Measurements from ENCODE around the gene POLN. TPM values are rescaled to one million over a fixed set of nuclear protein-coding genes. Genes with fewer than 3 reads are reported as not detected.
"Not testable (repeated sequence)": the region's sequence is repeated elsewhere in the genome, so short reads cannot be mapped to it uniquely, and the experiment has no call there.

The POLN gene
- total RNA-seq, 2 donors from 2014 or later, result 2.4 to 6.3 TPM

DNA sequence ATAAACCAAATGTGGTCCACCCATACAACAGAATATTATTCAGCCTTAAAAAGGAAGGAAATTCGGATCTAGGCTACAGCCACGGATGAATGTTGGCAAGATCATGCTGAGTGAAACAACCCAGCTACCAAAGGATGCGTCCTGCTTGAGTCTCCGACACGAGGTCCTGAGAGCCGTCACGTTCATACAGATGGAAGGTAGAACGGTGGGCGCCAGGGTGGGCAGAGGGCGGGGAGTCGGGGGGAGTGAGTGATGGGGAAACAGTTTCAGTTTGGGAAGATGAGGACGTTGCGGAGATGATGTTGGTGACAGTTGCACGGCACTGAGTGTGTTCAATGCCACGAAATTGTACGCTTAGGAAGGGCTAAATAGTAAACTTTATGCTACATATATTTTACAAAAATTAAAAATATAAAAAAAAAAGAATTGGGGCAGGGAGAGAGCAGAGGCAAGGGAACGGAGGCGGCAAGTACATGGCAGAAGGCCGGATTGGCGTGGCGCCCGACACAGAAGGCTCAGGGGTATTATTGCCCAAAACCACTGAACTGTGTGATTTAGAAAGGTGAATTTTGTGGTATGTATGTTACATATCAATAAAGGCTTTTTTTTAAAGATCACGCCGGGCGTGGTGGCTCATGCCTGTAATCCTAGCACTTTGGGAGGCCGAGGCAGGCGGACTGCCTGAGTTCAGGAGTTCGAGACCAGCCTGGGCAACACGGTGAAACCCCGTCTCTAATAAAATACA lies 34.8 kb upstream of the POLN start:
- DNase-seq (peak; percentile 15), ATAC-seq (no peak)
- intact Hi-C loops (cut with DNase I), result no loop called here

GRCh38 chr4:2275546-2276251 lies 33.8 kb upstream of the POLN start:
- intact Hi-C loops (cut with DNase I), result no loop called here
- no peak for ATAC-seq
- DNase-seq, result peak; percentile 10

- ATAC-seq; DNase-seq; intact Hi-C loops (cut with DNase I): not testable (repeated sequence)
Observed at GRCh38 chr4:2275044-2275397, 33.1 kb upstream of the POLN start.

DNA sequence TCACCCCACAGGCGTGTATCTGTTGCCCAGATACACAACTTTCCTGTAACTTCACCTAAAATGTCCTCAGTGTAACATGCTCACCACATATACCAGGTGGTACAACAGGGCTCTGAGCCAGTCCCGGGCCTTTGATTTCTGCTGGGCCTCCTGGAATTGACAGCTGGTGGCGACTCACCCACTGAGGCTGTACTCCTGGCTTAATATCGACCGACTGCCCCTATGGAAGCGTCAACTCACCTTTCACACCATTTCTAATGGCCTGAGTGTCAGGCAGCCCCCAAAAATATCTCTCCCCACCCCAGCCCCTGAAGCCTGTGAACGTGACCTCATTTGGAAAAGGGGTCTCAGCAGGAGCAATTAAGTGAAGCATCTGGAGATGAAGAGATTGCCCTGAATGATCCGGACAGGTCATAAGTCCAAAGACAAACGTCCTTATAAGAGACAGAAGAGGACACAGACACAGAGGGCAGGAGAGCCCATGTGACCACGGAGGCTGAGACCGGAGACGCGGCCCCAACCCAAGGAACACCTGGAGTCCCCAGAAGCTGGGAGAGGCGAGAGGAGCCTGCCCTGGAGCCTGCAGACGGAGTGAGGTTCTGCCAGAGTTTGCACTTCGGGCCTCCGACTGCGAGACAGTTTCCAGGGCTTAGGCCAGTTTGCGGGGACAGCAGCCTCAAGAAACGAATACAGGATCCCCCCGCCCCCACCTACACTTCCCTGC lies 32.6 kb upstream of the POLN start:
- intact Hi-C loops (cut with DNase I), result no loop called here
- DNase-seq (no peak), ATAC-seq (no peak)

DNA sequence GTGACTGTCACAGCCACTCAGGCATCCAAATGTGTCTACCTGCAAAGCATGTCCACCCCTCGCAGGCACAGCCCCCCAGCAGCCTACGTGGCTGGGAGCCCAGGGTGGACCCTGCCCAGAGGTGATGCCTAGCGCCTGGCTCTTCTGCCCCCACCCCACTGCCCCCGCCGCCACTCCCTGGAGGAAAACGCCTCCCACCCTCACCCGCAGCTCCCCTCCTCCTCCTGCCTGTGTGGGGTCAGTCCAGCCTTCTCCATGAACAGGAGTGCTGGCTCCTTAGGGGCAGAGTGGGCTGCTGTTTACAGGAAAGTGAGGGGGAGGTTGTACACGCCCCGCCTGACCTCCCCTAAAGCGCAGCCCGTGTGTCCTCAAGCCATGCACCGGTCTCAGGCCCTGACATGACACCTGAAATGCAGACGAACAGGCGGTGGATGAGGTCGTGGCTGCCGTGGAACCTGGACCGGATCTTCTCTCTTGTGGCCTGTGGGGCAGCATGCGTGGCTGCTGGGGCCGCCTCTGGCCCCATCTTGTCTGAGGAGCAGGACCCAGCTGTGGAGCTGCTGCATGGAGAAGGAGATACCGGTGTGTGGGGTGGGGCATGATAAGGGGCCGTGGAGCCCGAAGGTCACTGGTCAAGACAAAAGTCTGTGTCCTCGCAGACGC lies 31.9 kb upstream of the POLN start:
- DNase-seq (peak; percentile 13), ATAC-seq (no peak)
- intact Hi-C loops (cut with DNase I), result no loop called here

GRCh38 chr4:2273221-2273620 lies 31.3 kb upstream of the POLN start:
- DNase-seq (peak; percentile 12), ATAC-seq (no peak)
- intact Hi-C loops (cut with DNase I), result no loop called here

GRCh38 chr4:2272828-2273120 lies 30.9 kb upstream of the POLN start:
- DNase-seq (peak; percentile 12), ATAC-seq (no peak)
- intact Hi-C loops (cut with DNase I), result no loop called here

DNA sequence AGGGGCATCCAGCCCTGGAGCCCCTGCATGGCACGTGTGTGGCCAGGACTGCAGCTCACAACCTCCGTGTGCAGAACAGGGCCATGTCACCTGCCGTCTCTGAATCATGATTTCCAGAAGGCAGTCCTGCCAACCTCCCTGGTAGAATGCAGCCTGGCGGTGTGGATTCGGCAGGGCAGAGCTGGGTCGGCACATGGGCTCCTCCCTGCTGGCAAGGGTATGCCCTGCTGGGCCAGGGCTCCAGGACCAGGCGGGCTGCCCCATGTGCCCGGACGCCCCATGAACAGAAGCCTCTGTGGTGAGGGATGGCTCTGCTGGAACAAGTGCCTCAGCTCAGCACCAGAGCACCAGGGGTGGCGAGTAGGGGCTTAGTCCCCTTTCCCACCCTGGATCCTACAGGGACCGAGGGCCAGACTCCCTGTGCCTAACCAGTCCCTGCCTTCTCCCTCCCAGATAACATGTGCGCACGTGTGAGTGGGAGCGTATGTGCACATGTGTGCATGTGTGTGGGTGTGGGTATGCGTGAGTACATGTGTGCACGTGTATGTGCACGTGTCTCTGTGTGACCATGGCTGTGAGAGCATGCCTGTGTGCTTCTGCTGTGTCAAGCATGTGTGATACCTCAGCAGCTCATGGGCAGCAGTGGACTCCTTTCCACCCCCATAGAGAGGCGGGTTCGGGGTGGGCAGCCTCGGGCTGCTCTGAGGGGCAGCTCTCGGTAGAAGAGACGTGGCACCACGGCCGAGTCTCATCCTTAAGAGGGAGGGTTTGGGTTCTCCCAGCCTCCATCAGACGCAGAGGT lies 30.3 kb upstream of the POLN start:
- ATAC-seq (no peak), DNase-seq (peak; percentile 16)
- intact Hi-C loops (cut with DNase I), result no loop called here

DNA sequence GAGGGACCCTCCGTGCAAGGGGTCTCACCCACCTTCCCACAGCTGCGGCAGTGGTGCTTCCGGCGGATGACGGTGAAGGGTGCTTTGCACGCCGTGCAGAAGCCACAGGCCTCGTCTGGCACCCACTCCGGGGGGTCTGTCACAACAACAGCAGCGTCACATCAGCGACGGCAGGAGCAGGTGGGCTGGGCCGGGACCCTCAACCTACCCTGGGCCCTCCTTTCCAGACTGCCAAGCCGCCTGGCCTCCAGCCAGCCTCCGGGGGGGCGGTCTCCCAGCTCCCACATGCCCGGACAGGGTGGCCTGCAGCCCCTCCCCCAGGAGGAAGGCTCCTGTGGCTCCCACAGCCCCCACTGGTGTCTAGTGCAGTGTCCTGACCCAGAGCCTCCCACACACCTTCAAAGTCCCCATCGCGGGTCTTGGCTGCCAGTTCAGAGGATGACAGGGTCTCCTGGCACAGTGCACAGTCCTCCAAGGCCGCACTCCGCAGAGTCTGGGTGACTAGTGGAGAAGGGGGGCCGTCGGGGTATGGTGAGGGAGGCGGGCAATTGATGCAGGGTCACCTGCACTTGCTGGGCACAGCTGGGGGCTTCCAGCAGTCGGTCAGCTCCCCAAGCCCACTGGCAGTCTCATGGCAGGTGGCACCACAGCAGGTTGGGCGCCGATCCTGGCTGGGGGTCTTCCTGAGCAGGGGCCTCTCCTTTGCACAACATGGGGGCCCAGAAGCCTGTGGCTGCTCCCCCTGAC lies 29.5 kb upstream of the POLN start:
- intact Hi-C loops (cut with DNase I), result no loop called here
- ATAC-seq (no peak), DNase-seq (peak; percentile 19)

DNA sequence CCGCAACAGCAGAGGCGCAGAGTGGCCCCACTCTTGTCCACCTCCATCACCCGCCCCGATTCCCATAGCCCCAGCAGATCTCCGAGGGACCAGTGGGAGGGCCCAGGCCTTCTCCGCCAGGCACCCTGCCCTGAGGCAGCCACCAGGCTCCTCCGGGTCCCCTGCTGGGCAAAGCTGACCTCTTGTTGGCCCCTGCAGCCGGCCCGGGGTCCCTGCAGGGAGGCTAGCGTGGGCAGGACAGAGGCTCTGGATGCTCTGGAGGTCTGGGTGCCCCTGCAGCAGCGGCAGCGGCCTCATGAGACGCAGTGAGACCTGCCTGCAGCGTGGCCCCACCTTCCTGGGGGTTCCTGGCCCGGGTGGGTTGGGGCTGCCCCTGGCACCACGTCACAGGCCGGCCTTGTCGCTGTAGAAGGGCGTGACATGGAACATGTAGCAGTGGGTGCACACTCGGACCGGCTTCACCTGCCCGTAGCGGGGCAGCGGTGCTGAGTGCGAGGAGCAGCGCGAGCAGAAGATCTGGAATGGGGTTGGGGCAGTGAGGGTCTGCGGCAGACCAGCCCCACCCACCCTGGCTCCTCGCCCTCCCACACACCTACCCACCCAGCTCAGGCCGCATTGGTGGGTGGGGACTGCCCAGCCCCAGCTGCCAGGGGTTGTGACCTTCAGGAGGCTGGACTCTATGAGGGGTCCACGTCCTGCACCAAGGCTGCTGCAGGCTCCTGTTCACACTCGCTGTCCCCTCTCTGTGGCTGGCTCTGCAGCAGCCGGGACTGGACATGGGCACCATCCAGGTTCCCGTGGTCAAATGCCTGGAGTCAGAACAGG lies 28.6 kb upstream of the POLN start:
- intact Hi-C loops (cut with DNase I), result no loop called here
- ATAC-seq, result no peak

DNA sequence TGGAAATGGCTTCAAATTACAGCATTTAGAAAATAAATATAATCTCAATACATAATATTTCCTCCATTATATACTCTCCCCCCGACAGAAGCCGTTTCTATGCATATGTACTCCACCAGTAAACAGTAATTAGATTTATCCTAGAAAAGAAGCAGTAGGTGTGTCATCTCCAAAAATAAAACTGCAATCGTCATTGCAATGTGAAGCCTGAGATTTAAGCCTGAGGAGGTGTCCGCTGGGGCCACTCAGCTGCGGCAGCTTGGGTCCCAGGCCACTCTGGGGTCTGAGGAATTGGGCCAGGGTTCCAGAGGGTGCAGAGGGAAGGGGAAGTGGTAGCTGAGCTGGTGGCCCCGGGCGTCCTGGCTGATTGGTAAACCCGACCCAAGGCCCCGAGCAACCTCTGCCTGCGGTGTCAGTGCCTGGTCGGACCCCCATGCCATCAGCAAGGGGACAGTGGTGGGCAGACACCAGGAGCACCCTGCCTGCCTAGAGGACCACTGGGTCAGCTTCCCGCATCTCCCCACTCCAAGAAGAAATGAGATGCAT lies 27.8 kb upstream of the POLN start:
- DNase-seq (peak; percentile 18), ATAC-seq (no peak)
- intact Hi-C loops (cut with DNase I), result loop anchor here in 1 of 2 donors (10.0 kb wide), 1 partner anchor 145 kb away; the partner anchor contains the start of genes CFAP99 and ZFYVE28

More for the DNA sequence above, 28.6 kb upstream of the POLN start:
- peak; percentile 13 for DNase-seq

GRCh38 chr4:2269206-2269531 lies 27.2 kb upstream of the POLN start:
- intact Hi-C loops (cut with DNase I), result loop anchor here in 1 of 2 donors (10.0 kb wide), 1 partner anchor 146 kb away; the partner anchor contains the start of genes CFAP99 and ZFYVE28
- ATAC-seq (no peak), DNase-seq (peak; percentile 18)

GRCh38 chr4:2268357-2269205 lies 26.7 kb upstream of the POLN start:
- intact Hi-C loops (cut with DNase I), result loop anchor here in 1 of 2 donors (10.0 kb wide), 1 partner anchor 146 kb away; the partner anchor contains the start of genes CFAP99 and ZFYVE28
- ATAC-seq (no peak), DNase-seq (no peak)

GRCh38 chr4:2267841-2268240 lies 25.9 kb upstream of the POLN start:
- ATAC-seq (no peak), DNase-seq (no peak)
- intact Hi-C loops (cut with DNase I), result loop anchor here in 1 of 2 donors (10.0 kb wide), 1 partner anchor 147 kb away; the partner anchor contains the start of genes CFAP99 and ZFYVE28

- no peak for ATAC-seq
- no peak for DNase-seq
- intact Hi-C loops (cut with DNase I), result loop anchor here in 1 of 2 donors (10.0 kb wide), 1 partner anchor 147 kb away; the partner anchor contains the start of genes CFAP99 and ZFYVE28
Observed at GRCh38 chr4:2267320-2267811, 25.4 kb upstream of the POLN start.

DNA sequence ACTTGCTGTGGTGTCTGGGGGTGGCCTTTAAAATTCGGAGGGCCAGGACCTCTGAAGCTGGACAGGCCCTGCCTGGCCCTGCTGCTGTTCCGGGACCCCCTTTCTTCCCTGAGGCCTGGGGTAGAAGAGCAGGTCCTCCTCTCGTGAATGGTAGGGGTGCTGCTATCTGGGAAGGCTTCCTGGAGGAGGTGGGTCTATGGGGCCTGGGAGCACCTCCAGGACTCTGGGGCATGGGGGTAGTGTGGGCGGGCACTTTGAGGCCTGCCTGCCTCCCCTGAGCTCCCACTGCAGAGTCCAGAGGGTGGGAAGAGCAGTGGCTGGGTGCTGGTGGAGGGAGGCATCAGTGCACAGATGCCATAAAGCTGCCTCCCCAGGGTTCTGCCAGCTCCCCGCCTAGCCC lies 24.9 kb upstream of the POLN start:
- no peak for ATAC-seq
- intact Hi-C loops (cut with DNase I), result loop anchor here in 1 of 2 donors (10.0 kb wide), 1 partner anchor 148 kb away; the partner anchor contains the start of genes CFAP99 and ZFYVE28
- DNase-seq, result no peak

Data from left cardiac atrium (tissue), 4 donors.